GM21529 (cell line): Measurements from ENCODE around the gene GTF2E1.
"Not testable (repeated sequence)": the region's sequence is repeated elsewhere in the genome, so short reads cannot be mapped to it uniquely, and the experiment has no call there.

ENCODE experiments used
- ATAC-seq: cut with Tn5 transposase; IDR thresholded peaks from one replicate; pipeline ENCODE4 v1.9.1; 2021; ENCODE audit not compliant: unreplicated experiment

The GTF2E1 gene

GRCh38 chr3:120742198-120742848, at the start of gene GTF2E1, which contains the start of gene RABL3:
Gene GTF2E1 (plus strand): TSS chr3:120742744. CDS start chr3:120750553, 7,809 bp downstream.
Gene RABL3 (minus strand): TSS chr3:120742516. CDS start chr3:120742507, 9 bp downstream.
- ATAC-seq, result peak; percentile 99

GRCh38 chr3:120693439-120694171, 48.9 kb upstream of the GTF2E1 start:
- ATAC-seq, result no peak

GRCh38 chr3:120699333-120699732, 43.2 kb upstream of the GTF2E1 start:
- ATAC-seq, result no peak

GRCh38 chr3:120705884-120706582, 36.5 kb upstream of the GTF2E1 start:
- ATAC-seq, result no peak

GRCh38 chr3:120706950-120707349, 35.6 kb upstream of the GTF2E1 start:
- ATAC-seq, result no peak

GRCh38 chr3:120708408-120708807, 34.1 kb upstream of the GTF2E1 start:
- peak; percentile 69 for ATAC-seq

GRCh38 chr3:120710369-120710768, 32.2 kb upstream of the GTF2E1 start:
- no peak for ATAC-seq

- no peak for ATAC-seq
Observed at GRCh38 chr3:120713262-120713661, 29.3 kb upstream of the GTF2E1 start.

- not testable (repeated sequence) for ATAC-seq
Observed at GRCh38 chr3:120719167-120719834, 23.2 kb upstream of the GTF2E1 start.

GRCh38 chr3:120726791-120727190, 15.8 kb upstream of the GTF2E1 start:
- no peak for ATAC-seq

GRCh38 chr3:120730576-120731542, 11.7 kb upstream of the GTF2E1 start:
- ATAC-seq, result no peak

GRCh38 chr3:120738006-120738405, 4.5 kb upstream of the GTF2E1 start:
- not testable (repeated sequence) for ATAC-seq

GRCh38 chr3:120741320-120741719, 1.2 kb upstream of the GTF2E1 start:
- no peak for ATAC-seq

GRCh38 chr3:120741837-120742197, 727 bp upstream of the GTF2E1 start:
- peak; percentile 9 for ATAC-seq

GRCh38 chr3:120742849-120743365, 363 bp downstream of the GTF2E1 start:
- ATAC-seq, result peak; percentile 13

GRCh38 chr3:120743556-120744195, 1.1 kb downstream of the GTF2E1 start:
- ATAC-seq, result no peak

- no peak for ATAC-seq
Observed at GRCh38 chr3:120745466-120745865, 2.9 kb downstream of the GTF2E1 start.

- ATAC-seq, result no peak
Observed at GRCh38 chr3:120749843-120750242, 7.3 kb downstream of the GTF2E1 start.

GRCh38 chr3:120752230-120752629, 9.7 kb downstream of the GTF2E1 start:
- ATAC-seq, result no peak
